Measurements from ENCODE around the gene CD247. TPM values are rescaled to one million over a fixed set of nuclear protein-coding genes. Genes with fewer than 3 reads are reported as not detected.

The CD247 gene
- polyA plus RNA-seq, 1 donor, result 1.2 TPM

DNA sequence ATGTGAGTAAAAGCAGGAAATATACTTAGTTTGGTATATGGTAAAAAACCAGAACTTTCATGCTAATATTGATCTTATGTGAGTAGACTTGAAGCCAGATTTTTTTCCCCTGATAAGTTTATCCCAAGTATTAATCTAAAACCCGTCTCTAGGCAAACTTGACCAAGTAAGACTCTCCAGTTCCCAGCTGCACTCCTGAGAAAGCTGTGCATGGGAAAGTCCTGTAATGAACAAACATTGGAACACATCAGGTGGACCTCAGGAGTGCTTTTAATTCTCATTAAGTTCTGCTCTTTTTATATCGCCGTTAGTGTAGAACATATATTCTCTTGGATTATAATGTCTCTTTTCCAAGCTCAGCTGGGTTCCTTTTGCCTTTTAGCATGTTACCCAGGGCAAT, 105.0 kb downstream of the CD247 start:
- DNase-seq (ENCODE audit: low read depth), result no peak

GRCh38 chr1:167412920-167413319, 105.4 kb downstream of the CD247 start:
- no peak for DNase-seq (ENCODE audit: low read depth)

- no peak for DNase-seq (ENCODE audit: low read depth)
Measured at GRCh38 chr1:167412072-167412471, 106.3 kb downstream of the CD247 start.

GRCh38 chr1:167409183-167409582, 109.1 kb downstream of the CD247 start:
- DNase-seq (ENCODE audit: low read depth), result no peak

GRCh38 chr1:167408355-167408754, 110.0 kb downstream of the CD247 start:
- DNase-seq (ENCODE audit: low read depth), result no peak

GRCh38 chr1:167404908-167405307, 113.4 kb downstream of the CD247 start:
- no peak for DNase-seq (ENCODE audit: low read depth)

DNA sequence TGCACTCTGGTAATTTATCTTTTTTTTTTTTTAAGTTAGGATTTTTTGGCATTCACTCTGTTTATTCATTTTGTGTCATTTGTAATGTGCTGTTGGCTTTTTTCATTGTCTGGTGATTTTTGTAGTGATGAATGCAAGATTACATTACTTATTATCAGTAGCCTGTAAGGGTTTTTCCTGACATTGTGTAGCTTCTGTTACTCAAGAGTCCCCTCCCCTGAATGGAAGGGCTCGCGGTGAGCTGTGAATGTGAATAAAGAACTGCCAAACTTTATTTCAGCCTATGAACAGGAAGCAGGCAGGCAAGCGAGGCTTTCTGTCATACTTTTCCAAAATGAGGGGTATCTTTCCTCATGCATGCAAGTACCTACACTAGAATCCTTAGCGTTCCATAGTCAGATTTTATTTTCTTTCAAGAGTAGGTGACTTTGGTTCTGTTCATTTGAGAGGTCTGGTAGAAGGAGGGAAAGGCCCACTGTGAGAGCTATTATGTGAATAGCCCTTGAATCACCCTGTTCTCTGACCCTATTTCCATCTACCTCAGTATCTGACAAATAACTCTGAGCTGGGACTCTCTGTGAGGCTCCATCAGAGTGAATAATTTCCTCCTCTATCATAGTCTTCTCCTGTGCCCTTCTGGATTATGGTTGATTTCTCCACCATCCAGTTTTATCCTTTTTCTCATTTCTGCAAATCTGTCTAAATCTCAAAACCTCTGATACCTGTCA, 114.0 kb downstream of the CD247 start:
- DNase-seq (ENCODE audit: low read depth), result no peak

- peak; percentile 17 for DNase-seq (ENCODE audit: low read depth)
Measured at GRCh38 chr1:167401260-167401873, 117.0 kb downstream of the CD247 start.

DNA sequence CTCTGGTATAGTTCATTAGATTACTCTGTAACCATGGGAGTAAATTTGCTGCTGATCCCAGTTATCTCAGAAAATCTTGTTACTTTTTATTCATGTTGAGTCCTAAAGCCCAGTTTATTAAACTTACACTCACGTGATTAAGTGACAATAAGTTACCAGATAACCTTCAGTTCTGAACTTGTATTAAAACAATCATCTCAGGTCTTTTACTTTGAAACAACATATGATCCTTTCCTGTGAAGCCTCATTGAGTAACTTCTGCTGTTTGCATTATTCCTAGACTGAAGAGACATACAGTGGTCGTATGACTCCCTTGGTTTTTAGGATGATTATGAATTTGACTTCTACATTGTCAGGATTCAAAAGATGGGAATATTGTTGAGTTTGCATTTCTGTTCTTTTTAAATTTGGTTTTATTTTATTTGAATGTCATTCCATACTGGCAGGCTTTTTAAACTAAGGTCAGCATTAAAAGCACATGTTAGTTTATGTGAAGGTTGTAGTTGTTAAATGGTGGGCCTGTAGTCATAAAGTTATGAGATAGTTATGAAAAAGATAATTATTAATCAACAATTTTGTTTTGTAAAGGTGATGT, 117.9 kb downstream of the CD247 start:
- no peak for DNase-seq (ENCODE audit: low read depth)

DNA sequence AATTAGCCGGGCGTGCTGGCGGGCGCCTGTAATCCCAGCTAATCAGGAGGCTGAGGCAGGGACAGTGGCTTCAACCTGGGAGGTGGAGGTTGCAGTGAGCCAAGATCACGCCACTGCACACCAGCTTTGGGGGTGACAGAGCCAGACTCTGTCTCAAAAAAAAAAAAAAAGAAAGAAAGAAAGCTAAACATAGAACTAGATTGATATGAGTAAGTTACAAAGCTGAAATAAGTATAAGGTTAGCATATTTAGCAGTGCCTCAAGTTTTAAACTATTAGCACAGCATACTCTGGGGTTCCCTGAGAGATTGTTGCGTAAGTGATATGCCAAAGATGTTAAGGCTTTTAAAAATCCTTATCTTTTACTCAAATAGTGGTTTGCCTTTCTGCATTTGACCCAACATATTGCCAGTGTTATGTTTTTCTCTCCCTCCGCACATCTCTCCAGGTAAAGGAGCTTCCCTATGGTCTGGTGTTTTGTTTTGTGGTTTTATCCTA, 126.1 kb downstream of the CD247 start:
- DNase-seq (ENCODE audit: low read depth), result no peak

DNA sequence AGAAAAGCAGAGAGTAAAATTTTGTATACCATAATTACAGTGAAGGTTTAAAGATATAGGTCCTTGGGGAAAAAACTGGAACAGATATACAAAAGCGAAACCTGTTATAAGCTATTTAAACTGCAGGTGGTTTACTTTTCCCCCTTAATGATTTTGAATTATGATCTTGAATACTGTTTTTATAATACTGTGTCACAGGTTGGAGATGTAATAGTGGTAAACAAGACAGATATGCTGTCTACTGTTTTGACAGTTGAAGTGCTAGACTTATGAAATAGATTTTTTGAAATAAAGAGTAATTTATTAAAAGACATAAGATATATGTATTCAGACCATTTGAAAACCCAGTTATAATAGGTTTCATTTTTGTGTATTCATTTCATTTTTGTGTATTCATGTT, 129.4 kb downstream of the CD247 start:
- DNase-seq (ENCODE audit: low read depth), result no peak

DNA sequence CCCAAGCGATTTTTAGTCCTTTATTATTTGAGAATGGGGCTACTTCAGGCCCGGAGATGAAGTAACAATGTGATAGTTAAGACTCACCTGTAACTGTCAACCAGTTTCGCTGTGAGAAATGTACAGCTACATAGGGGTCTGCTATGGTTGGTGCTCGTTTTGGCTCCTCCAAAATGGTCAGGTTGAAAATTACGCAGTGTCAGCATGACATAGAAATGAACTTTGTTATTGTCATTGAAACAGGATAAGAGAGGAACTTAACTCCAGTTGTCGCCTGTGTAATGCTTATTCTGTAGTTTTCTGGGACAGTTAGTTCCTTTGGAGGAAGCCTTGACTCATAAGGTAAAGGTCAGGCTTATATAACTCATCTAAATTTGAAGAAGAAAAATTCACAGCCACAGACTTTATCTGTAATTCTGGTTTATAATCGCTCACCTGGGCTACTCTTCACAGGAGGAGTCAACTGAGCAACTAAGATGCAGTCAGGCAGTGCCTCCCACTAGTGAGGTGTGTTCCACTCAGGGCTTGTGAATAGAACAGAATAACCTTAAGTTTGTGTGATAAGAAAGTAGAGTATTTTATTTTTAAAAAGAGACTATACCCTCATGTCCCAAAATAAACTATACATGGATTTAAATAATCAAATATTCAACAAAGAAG, 130.9 kb downstream of the CD247 start:
- DNase-seq (ENCODE audit: low read depth), result no peak

Other genes starting within 250 kb of the CD247 start
- gene CREG1, start 35.2 kb upstream of the CD247 start, polyA plus RNA-seq (ENCODE audit: insufficient read length), result 19.7 TPM
- gene RCSD1, start 111.7 kb upstream of the CD247 start, polyA plus RNA-seq (ENCODE audit: insufficient read length), result 52.9 TPM
- gene MPZL1, start 203.5 kb upstream of the CD247 start, polyA plus RNA-seq (ENCODE audit: insufficient read length), result 66.3 TPM